Cardiac muscle cell (in vitro differentiated cells and primary cell): Measurements from ENCODE around the gene FAM193B. TPM values are rescaled to one million over a fixed set of nuclear protein-coding genes. Genes with fewer than 3 reads are reported as not detected.

Source experiments
- DNase-seq, 2 donors: peaks; one replicate each; pipeline versions ENCODE4 v3.0.0 to v3.0.0-alpha.2; 2010 to 2017; ENCODE audit warnings: low read depth in 1 of 2, low spot score in 1 of 2
- H3K27ac ChIP-seq: fragments of 200-600 bp; sonication (generic); 2 replicates; pipeline ENCODE4 v1.5.1; 2016
- H3K27me3 ChIP-seq: fragments of 200-600 bp; sonication (generic); 2 replicates; pipeline ENCODE4 v1.6.0; 2016; ENCODE audit warnings: control low read depth
- H3K36me3 ChIP-seq: fragments of 200-600 bp; sonication (generic); 2 replicates; pipeline ENCODE4 v1.5.1; 2016; ENCODE audit warnings: control low read depth
- H3K4me1 ChIP-seq: fragments of 200-600 bp; sonication (generic); 2 replicates; pipeline ENCODE4 v1.8.1; 2017; ENCODE audit warnings: low read depth, mild to moderate bottlenecking, mixed run types
- H3K4me3 ChIP-seq: fragments of 200-600 bp; sonication (generic); 2 replicates; pipeline ENCODE4 v1.5.1; 2016; ENCODE audit warnings: mild to moderate bottlenecking
- H3K9me3 ChIP-seq: fragments of 200-600 bp; sonication (generic); 2 replicates; pipeline ENCODE4 v1.5.1; 2017; ENCODE audit warnings: low read depth, mild to moderate bottlenecking, control low read depth
- CTCF ChIP-seq: IDR thresholded peaks from 2 replicates; pipeline ENCODE4 v1.5.1; 2012; ENCODE audit warnings: low read depth, mild to moderate bottlenecking, low read length
- polyA plus RNA-seq: library from polyadenylated mRNA; unstranded; fragments of >200 nt; fragmentation: Nextera tagmentation; extraction: Ambion mirVana; gene quantifications from 2 replicates; pipeline ENCODE4 v1.2.1, GENCODE V29; 2016
- total RNA-seq: library from RNA; depleted of rRNA; stranded (reverse); fragments of >200 nt; gene quantifications from 2 replicates; pipeline ENCODE4 v1.2.3, GENCODE V29; 2016

FAM193B gene
- total and polyA plus RNA-seq, 2 experiments from 2014 or later: 67.4 to 80.9 TPM

GRCh38 chr5:177505075-177505474 is 49.3 kb downstream of the FAM193B start:
- no peak overlapping the region for H3K4me3 ChIP-seq
- no peak for TF ChIP-seq CTCF
- no peak for DNase-seq

DNA sequence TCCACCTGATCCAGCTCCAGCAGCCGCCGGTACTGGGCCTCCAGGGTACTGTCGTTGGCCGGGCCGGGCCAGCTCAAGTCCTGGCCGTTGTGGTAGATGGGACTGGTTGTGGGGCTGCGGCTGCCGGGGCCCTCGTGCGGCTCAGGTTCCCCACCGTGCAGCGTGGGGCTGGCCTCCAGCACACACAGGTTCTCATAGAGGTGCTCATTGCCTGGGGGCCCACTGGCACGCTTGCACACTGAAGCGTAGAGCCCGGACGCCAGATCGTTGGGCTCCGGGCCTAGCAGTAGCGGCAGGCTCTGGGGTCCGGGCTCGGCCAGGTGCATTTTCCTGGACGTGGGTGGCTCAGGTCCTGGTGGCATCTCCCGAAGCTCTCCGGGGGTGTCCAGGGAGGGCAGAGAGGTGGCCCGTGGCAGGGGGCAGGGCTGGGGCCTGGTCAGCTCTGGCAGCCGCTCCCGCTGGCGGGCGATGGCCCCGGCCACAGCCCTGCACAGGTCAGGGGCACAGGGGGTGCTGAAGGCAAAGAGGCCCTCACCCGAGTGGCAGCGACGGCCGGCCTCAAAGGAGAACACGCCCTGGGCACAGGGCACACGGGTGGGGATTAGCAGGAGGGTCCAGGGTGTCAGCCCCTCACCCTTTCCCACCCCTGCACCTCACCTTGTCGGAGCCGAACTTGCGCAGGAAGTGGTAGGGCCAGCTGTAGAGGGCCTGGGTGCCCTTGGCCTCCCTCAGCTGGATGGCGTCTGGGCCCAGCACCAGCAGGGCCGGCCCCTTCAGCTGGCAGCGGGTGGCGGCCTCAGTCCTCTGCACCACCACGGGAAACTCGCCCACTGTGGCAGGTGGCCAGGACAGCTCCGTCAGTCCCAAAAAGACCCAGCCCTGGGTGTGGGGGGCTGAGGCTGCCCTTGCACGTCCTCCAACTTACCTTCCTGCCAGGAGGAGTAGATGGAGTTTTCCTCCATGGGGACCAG is 50.0 kb downstream of the FAM193B start:
- no peak overlapping the region for H3K4me3 ChIP-seq
- H3K4me1 ChIP-seq: no peaks in the 10 kb centered on the region
- H3K27me3 ChIP-seq: no peaks in the 10 kb centered on the region
- H3K9me3 ChIP-seq: no peaks in the 10 kb centered on the region
- H3K36me3 ChIP-seq: no peaks in the 10 kb centered on the region
- DNase-seq: no peak
- no peak overlapping the region for H3K27ac ChIP-seq
- no peak for TF ChIP-seq CTCF

More at GRCh38 chr5:177505075-177505474, 49.3 kb downstream of the FAM193B start:
- Histone ChIP-seq H3K27ac (no peak overlapping the region), H3K36me3 (no peaks in the 10 kb centered on the region), H3K9me3 (no peaks in the 10 kb centered on the region), H3K27me3 (no peaks in the 10 kb centered on the region), H3K4me1 (no peaks in the 10 kb centered on the region)

DNA sequence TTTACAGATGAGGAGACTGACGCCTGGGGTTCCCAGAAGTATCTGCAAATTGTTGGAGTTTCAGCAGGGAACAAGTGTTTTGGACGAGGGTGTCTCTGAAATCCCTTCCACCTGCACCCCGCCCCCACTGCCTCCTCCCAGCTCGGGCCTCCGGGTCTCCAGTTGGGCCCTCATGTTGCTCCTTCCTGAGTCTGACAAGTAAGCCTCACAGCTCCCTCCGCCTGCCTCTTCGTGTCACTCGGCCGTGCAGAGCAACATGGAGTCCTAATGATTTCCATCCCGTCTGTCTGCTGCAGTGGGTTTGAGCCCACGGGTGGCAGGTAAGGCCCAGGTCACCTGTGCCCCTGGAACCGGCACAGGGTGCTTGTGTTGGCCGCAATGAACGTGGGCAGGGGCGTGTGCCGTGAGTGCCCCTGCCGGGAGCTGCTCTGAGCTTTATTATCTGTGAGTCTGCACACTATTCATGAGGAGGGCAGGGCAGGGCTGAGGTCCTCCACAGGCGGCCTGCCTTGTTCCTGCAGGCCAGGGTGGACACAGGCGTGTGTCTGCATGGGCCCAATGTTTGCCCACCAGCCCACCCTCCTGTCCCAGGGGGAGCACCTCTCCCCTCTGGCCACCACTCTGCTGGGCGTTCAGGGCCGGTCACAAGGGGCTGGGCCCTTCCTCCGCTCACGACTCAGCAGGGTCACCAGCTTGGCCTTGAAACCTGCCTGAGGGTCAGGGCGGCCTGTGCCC is 50.8 kb downstream of the FAM193B start:
- H3K27ac ChIP-seq: no peak overlapping the region
- H3K4me3 ChIP-seq: no peak overlapping the region
- H3K9me3 ChIP-seq: no peaks in the 10 kb centered on the region
- H3K36me3 ChIP-seq: no peaks in the 10 kb centered on the region
- no peaks in the 10 kb centered on the region for H3K27me3 ChIP-seq
- H3K4me1 ChIP-seq: peaks cover under 1% of the 10 kb centered on the region
- no peak for TF ChIP-seq CTCF
- DNase-seq: no peak

GRCh38 chr5:177502886-177503285 is 51.5 kb downstream of the FAM193B start:
- DNase-seq: no peak
- Histone ChIP-seq H3K9me3 (no peaks in the 10 kb centered on the region), H3K27ac (no peak overlapping the region), H3K4me1 (peaks cover 7% of the 10 kb centered on the region), H3K36me3 (no peaks in the 10 kb centered on the region), H3K27me3 (no peaks in the 10 kb centered on the region), H3K4me3 (no peak overlapping the region)
- TF ChIP-seq CTCF: no peak

DNA sequence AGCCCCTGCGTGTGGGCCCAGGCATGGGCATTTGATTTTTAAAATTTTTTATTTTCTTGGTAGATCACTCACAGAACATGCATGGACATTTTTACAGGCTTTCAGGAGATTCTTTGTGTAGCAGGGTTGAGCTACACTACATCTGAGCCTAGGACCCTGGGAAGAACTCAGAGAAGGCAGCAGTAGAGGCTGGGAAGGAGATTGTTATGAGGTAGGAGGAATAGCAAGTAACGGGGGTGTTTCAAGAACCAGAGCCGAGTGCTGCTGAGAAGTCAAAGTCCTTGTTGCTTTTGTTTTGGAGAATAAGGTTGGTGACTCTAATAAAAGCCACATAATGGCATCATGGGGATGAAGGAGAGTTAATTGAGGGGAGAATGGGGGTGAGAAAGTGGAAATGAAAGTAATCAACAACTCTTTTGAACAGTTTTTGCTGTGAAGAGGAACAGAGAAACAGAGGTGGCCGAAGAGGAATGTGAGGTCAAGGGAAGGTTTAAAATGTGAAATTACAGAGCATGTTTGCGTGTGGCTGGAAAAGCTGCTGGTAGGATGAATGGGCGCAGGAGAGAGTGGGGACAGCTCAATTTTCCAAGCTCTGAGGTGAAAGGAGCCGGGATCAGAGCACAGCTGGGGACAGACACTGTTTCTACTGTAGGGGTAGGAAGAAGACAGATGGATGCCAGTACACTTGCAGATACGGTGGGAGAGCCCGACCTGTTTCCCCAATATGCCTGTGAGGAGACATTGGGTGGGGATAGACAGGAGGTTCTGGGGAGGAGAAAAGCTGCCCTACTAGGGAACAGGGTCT is 52.3 kb downstream of the FAM193B start:
- no peak for DNase-seq
- Histone ChIP-seq H3K27ac (no peak overlapping the region), H3K9me3 (no peaks in the 10 kb centered on the region), H3K4me1 (peaks cover 8% of the 10 kb centered on the region), H3K36me3 (no peaks in the 10 kb centered on the region), H3K27me3 (no peaks in the 10 kb centered on the region), H3K4me3 (no peak overlapping the region)
- TF ChIP-seq CTCF: no peak
